HepG2 (cell line): ENCODE measurements around the gene PDZD2. TPM values are rescaled to one million over a fixed set of nuclear protein-coding genes. Genes with fewer than 3 reads are reported as not detected.

Experiments used
- ATAC-seq: fragments of 200-7000 bp; cut with Tn5 transposase; 3 replicates; pipeline ENCODE4 v1.9.1; 2020; ENCODE audit warnings: mild to moderate bottlenecking, moderate library complexity
- BruUV-seq: library from RNA; stranded (reverse); fragments of 400-500 nt; replicated peaks from 2 replicates; lab custom pipeline; 2021; lab: Mats Ljungman, UMichigan
- CTCF ChIA-PET: fragments of 300-600 bp; formaldehyde crosslinking; extraction: SDS; loops from one replicate; lab custom pipeline; 2021; ENCODE audit warnings: low total read pairs, inconsistent platforms, low intra/inter-chr PET ratio; lab: Yijun Ruan, JAX
- POLR2A ChIA-PET: fragments of 350-600 bp; sonication (Branson Sonifier 250); formaldehyde crosslinking; loops from one replicate; lab custom pipeline; 2020; ENCODE audit warnings: antibody characterized with exemption, inconsistent platforms; lab: Yijun Ruan, JAX
- DNase-seq: peaks from one replicate; pipeline ENCODE4 v3.0.0-alpha.2; 2015; ENCODE audit warnings: low spot score
- FAIRE-seq: peaks from 3 replicates; lab custom pipeline; 2011; peaks lifted over from hg19 to GRCh38; lab: Jason Lieb, UNC
- H2AFZ ChIP-seq: one replicate; pipeline ENCODE4 v1.6.1; 2011; ENCODE audit warnings: low read length, inconsistent platforms
- H3K27ac ChIP-seq: fragments of 300-600 bp; 3 replicates; pipeline ENCODE4 v1.8.0; 2011; ENCODE audit warnings: mixed run types, mild to moderate bottlenecking, mixed read lengths, low read length, inconsistent platforms; ENCODE audit not compliant: insufficient read depth; ENCODE audit errors: extremely low read length
- H3K27me3 ChIP-seq, 2 experiments: fragments of 200-600 bp in 1 of 2; 2 replicates in 1 of 2; 3 replicates in 1 of 2; pipeline versions ENCODE4 v1.6.0 to v1.8.0; 2011; ENCODE audit warnings: low read length in 2 of 2, mild to moderate bottlenecking in 2 of 2, moderate library complexity in 2 of 2, inconsistent platforms in 1 of 2; ENCODE audit not compliant: insufficient read depth in 2 of 2, control insufficient read depth in 1 of 2
- H3K36me3 ChIP-seq, 2 experiments: fragments of 200-600 bp in 1 of 2; replicated peaks in 1 of 2; 2 replicates in 1 of 2; 3 replicates in 1 of 2; pipeline versions ENCODE4 v1.5.1 to v1.8.0; 2011; ENCODE audit warnings: low read length in 2 of 2, inconsistent platforms in 1 of 2; ENCODE audit not compliant: insufficient read depth in 2 of 2, control insufficient read depth in 1 of 2
- H3K4me1 ChIP-seq: 2 replicates; pipeline ENCODE4 v1.5.1; 2012; ENCODE audit warnings: low read length, inconsistent platforms; ENCODE audit not compliant: insufficient read depth
- H3K4me2 ChIP-seq: 2 replicates; pipeline ENCODE4 v1.6.0; 2011; ENCODE audit warnings: low read depth, low read length, inconsistent platforms
- H3K4me3 ChIP-seq, 3 experiments: fragments of 200-600 bp in 1 of 3; sonication (generic), shearing (Covaris generic) in 1 of 3; replicated peaks in 1 of 3; 2 replicates each; pipeline ENCODE4 v1.5.1; 2011 to 2016; ENCODE audit warnings: low read length in 3 of 3, inconsistent platforms in 2 of 3, low read depth in 2 of 3, mild to moderate bottlenecking in 2 of 3, control low read depth in 1 of 3, mixed read lengths in 1 of 3; ENCODE audit not compliant: insufficient read depth in 1 of 3
- H3K79me2 ChIP-seq: one replicate; pipeline ENCODE4 v1.6.1; 2011; ENCODE audit warnings: low read length, inconsistent platforms; ENCODE audit not compliant: insufficient read depth
- H3K9ac ChIP-seq: 2 replicates; pipeline ENCODE4 v1.6.0; 2011; ENCODE audit warnings: mild to moderate bottlenecking, low read depth, low read length, inconsistent platforms; ENCODE audit not compliant: insufficient read depth
- H3K9me3 ChIP-seq: 2 replicates; pipeline ENCODE4 v1.5.1; 2012; ENCODE audit warnings: mild to moderate bottlenecking, low read length
- H4K20me1 ChIP-seq: 2 replicates; pipeline ENCODE4 v1.6.0; 2011; ENCODE audit warnings: inconsistent platforms, mild to moderate bottlenecking, low read length, moderate library complexity; ENCODE audit not compliant: insufficient read depth
- ATF5 ChIP-seq: sonication (generic); formaldehyde crosslinking; IDR thresholded peaks from 2 replicates; pipeline ENCODE4 v1.4.0; 2020; ENCODE audit warnings: mild to moderate bottlenecking, low read depth, missing genetic modification reagents
- ELF4 ChIP-seq: sonication (generic); formaldehyde crosslinking; IDR thresholded peaks from 2 replicates; pipeline ENCODE4 v1.5.0; 2020; ENCODE audit warnings: missing genetic modification reagents, mild to moderate bottlenecking, moderate library complexity, borderline replicate concordance
- GMEB2 ChIP-seq: IDR thresholded peaks from 2 replicates; pipeline ENCODE4 v1.6.1; 2016; ENCODE audit warnings: missing biosample characterization, missing genetic modification reagents, low read depth
- KDM4B ChIP-seq: sonication (generic); formaldehyde crosslinking; IDR thresholded peaks from 2 replicates; pipeline ENCODE4 v1.4.0; 2020; ENCODE audit warnings: missing genetic modification reagents
- PITX1 ChIP-seq: sonication (generic); formaldehyde crosslinking; IDR thresholded peaks from 2 replicates; pipeline ENCODE4 v1.5.1; 2020; ENCODE audit warnings: mild to moderate bottlenecking, missing genetic modification reagents
- PRPF4 ChIP-seq: fragments of 200-400 bp; formaldehyde crosslinking; IDR thresholded peaks from 2 replicates; pipeline ENCODE4 v1.6.1; 2016; ENCODE audit warnings: low read length, low read depth; ENCODE audit not compliant: poor library complexity, severe bottlenecking
- ZFX ChIP-seq: sonication (generic); formaldehyde crosslinking; IDR thresholded peaks from 2 replicates; pipeline ENCODE4 v1.4.0; 2020; ENCODE audit warnings: mild to moderate bottlenecking, low read depth, missing genetic modification reagents, moderate library complexity
- ZNF225 ChIP-seq: sonication (generic); formaldehyde crosslinking; IDR thresholded peaks from 2 replicates; pipeline ENCODE4 v1.4.0; 2020; ENCODE audit warnings: mild to moderate bottlenecking, missing genetic modification reagents
- ZNF33A ChIP-seq: sonication (generic); formaldehyde crosslinking; IDR thresholded peaks from 2 replicates; pipeline ENCODE4 v1.5.1; 2020; ENCODE audit warnings: missing genetic modification reagents, mild to moderate bottlenecking, moderate library complexity, borderline replicate concordance
- ZNF362 ChIP-seq: sonication (generic); formaldehyde crosslinking; IDR thresholded peaks from 2 replicates; pipeline ENCODE4 v1.4.0; 2020; ENCODE audit warnings: missing genetic modification reagents, mild to moderate bottlenecking, borderline replicate concordance
- ZNF639 ChIP-seq: conservative IDR thresholded peaks from 2 replicates; pipeline ENCODE4 v1.6.1; 2018; ENCODE audit warnings: missing genetic modification reagents
- WGBS: methylation state at CpG from one replicate; pipeline ENCODE4 v1.1.6; 2017; ENCODE audit warnings: low lambda C conversion rate; 5-methylcytosine and 5-hydroxymethylcytosine counted together
- in situ Hi-C: cut with HindIII; loops from 2 replicates; pipeline ENCODE4 v1.10.0; 2017; ENCODE audit warnings: low pct_unique_long_range_greater_than_20kb; ENCODE audit not compliant: extremely low pct_ligation_motif_present
- intact Hi-C: fragments of 100-400 bp; cut with micrococcal nuclease; formaldehyde crosslinking; loops from one replicate; pipeline ENCODE4 v1.10.0; 2022; ENCODE audit not compliant: unreplicated experiment
- polyA plus RNA-seq, 8 experiments: library from polyadenylated mRNA; depleted of rRNA in 3 of 8; stranded (reverse) in 7 of 8; unstranded in 1 of 8; fragments of >200 nt; fragmentation: Illumina TruSeq in 4 of 8; extraction: Trizol in 4 of 8; gene quantifications; 2 replicates each; pipeline versions ENCODE4 v1.2.1 to v1.2.3, GENCODE V29; 2011 to 2016; ENCODE audit warnings: low read depth in 4 of 8, missing spikeins in 1 of 8, mixed read lengths in 1 of 8; ENCODE audit not compliant: insufficient read depth in 1 of 8
- total RNA-seq, 5 experiments: library from RNA; depleted of rRNA; stranded (reverse); fragments of >200 nt; fragmentation: Illumina TruSeq; extraction: Trizol; gene quantifications; 2 replicates each; pipeline ENCODE4 v1.2.3, GENCODE V29; 2016; ENCODE audit warnings: low read depth in 1 of 5

PDZD2 gene
- total and polyA plus RNA-seq, 2 of the 13 experiments (the other 11 are each of a cell fraction or from before 2014, with no cell fraction given): 0.04 TPM; not detected in 1

DNA sequence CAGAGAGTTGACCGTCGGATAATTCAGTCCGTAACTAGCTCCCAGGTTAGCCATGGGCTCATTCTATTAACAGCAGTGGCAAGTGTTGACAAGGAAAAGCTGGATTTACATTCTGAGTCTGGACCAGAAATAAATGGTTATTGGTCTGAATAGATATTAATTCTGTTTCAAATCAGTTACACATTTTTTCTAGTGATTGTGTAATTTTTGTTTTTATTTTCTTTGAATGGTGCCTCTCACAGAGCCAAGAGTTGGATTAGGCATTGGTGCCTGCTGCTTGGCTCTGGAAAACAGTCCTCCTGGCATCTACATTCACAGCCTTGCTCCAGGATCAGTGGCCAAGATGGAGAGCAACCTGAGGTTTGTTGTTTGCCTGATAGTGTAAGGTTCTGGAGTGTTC is 420.1 kb downstream of the PDZD2 start:
- no peaks in the 10 kb centered on the region for H3K36me3 ChIP-seq
- H3K4me1 ChIP-seq: no peaks in the 10 kb centered on the region
- intact Hi-C loops: no loop called here
- H3K79me2 ChIP-seq: no peaks in the 10 kb centered on the region
- POLR2A ChIA-PET: interaction anchor here (0.7 kb wide), 1 partner anchor 69 kb away, joined by 3 read pairs; no protein-coding TSS in a partner anchor
- in situ Hi-C loops: no loop called here
- H3K27ac ChIP-seq: no peak overlapping the region
- H2AFZ ChIP-seq: no peak overlapping the region
- TF ChIP-seq ZNF33A (CRISPR knock-in tag) (no peak), ZNF362 (CRISPR knock-in tag) (no peak), ZNF225 (CRISPR knock-in tag) (no peak), PRPF4 (no peak), ZFX (CRISPR knock-in tag) (no peak)
- BruUV-seq: no TSS peak
- H3K4me3 ChIP-seq: no peak overlapping the region
- no peaks in the 10 kb centered on the region for H3K9me3 ChIP-seq
- no peak overlapping the region for H3K9ac ChIP-seq
- H3K27me3 ChIP-seq: no peaks in the 10 kb centered on the region; a peak in 1 of 5 replicates
- CTCF ChIA-PET: no interaction called here
- FAIRE-seq: no peak
- WGBS: 88% methylated on average over 3 of the region's 3 CpGs
- no peak for DNase-seq
- H3K4me2 ChIP-seq: no peak overlapping the region
- ATAC-seq: no peak
- H4K20me1 ChIP-seq: no peaks in the 10 kb centered on the region

GRCh38 chr5:32059761-32060530 is 421.0 kb downstream of the PDZD2 start:
- intact Hi-C loops: no loop called here
- Histone ChIP-seq H2AFZ (no peak overlapping the region), H3K4me2 (no peak overlapping the region), H3K9me3 (no peaks in the 10 kb centered on the region), H3K4me3 (no peak overlapping the region), H3K4me1 (no peaks in the 10 kb centered on the region), H3K27me3 (no peaks in the 10 kb centered on the region; a peak in 1 of 5 replicates), H3K79me2 (no peaks in the 10 kb centered on the region), H3K27ac (no peak overlapping the region), H3K36me3 (no peaks in the 10 kb centered on the region), H3K9ac (no peak overlapping the region), H4K20me1 (no peaks in the 10 kb centered on the region)
- ATAC-seq: no peak
- in situ Hi-C loops: no loop called here
- ChIA-PET POLR2A (no interaction called here), CTCF (no interaction called here)
- TF ChIP-seq ATF5 (CRISPR knock-in tag): no peak
- no peak for TF ChIP-seq PITX1 (CRISPR knock-in tag)
- no peak for TF ChIP-seq ZNF639 (CRISPR knock-in tag)
- no peak for TF ChIP-seq GMEB2 (CRISPR knock-in tag)
- no peak for TF ChIP-seq KDM4B (CRISPR knock-in tag)
- TF ChIP-seq ELF4 (CRISPR knock-in tag): no peak
- WGBS: 3% methylated on average over 4 of the region's 4 CpGs
- no peak for FAIRE-seq
- DNase-seq: no peak
- no TSS peak for BruUV-seq
